ENCODE results near the gene PDGFD.
A peak's percentile ranks its signal among the peaks of the same experiment; 100 is the strongest.

Gene PDGFD

DNA sequence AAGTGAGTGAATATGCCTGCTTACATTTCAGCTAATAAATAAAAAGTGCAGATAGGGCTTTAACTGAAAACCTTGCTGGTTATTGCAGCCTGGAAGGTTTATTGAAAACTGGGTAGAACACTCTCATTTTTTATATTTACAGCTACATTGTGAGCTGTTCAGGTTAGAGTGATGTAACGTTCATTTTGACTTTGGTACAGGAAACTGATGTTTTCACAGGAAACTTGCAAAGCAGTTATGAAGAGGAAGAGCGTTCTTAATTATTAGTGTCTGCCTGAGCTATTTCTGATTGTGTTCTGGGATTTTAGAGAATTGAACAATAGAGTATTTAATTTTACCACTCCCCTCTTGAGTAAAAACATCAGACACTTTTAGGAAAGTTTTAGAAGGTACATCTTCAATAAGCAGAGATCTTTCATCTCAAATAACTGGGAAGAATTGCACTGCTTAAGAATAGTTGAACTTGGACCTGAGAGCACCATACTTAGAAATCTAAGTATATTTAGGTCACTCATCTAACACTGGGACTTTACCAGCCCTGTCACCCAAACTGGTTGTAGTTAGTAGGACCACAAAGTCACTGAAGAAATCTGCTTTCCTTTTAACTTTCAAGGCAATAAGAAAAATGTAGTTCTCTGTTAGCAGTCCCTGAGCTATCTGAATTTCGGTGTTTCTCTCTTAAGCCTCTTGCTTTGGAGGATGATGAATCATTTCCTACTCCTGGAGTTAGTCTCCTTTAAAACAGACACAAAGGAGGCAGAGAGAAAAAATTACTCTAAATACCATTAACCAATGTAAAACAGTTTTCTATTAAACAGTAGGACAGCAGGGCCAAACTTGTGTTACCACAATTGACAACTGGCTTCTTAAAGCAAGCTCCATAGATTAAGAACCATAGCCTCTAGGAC lies 256.1 kb downstream of the PDGFD start:
- Histone ChIP-seq H3K4me1 (ENCODE audit: low read length) (peaks cover 32% of the 10 kb centered on the region), H3K27ac (ENCODE audit: low read length) (no peak overlapping the region), H3K4me2 (ENCODE audit: low read length) (no peak overlapping the region), H3K4me3 (ENCODE audit: low read length) (no peak overlapping the region), H2AFZ (ENCODE audit: low read depth, low read length) (no peak overlapping the region), H3K79me2 (ENCODE audit: low read length) (no peaks in the 10 kb centered on the region), H3K27me3 (ENCODE audit: low read depth, low read length) (0 out of 2 replicates have a peak, but pooled peaks cover 10% of the 10 kb centered on the region), H4K20me1 (ENCODE audit: insufficient read depth, low read length) (no peaks in the 10 kb centered on the region), H3K9ac (ENCODE audit: low read length) (no peak overlapping the region), H3K9me3 (ENCODE audit: insufficient read depth, low read length) (no peaks in the 10 kb centered on the region; the same call in 1 of the 2 replicates), H3K36me3 (replicated peaks; ENCODE audit: low read depth, low read length) (no peaks in the 10 kb centered on the region)
- TF ChIP-seq EZH2phosphoT487 (IDR thresholded peaks at IDR 0.05; ENCODE audit: low read depth), result no peak
- TF ChIP-seq, protein P1, sequence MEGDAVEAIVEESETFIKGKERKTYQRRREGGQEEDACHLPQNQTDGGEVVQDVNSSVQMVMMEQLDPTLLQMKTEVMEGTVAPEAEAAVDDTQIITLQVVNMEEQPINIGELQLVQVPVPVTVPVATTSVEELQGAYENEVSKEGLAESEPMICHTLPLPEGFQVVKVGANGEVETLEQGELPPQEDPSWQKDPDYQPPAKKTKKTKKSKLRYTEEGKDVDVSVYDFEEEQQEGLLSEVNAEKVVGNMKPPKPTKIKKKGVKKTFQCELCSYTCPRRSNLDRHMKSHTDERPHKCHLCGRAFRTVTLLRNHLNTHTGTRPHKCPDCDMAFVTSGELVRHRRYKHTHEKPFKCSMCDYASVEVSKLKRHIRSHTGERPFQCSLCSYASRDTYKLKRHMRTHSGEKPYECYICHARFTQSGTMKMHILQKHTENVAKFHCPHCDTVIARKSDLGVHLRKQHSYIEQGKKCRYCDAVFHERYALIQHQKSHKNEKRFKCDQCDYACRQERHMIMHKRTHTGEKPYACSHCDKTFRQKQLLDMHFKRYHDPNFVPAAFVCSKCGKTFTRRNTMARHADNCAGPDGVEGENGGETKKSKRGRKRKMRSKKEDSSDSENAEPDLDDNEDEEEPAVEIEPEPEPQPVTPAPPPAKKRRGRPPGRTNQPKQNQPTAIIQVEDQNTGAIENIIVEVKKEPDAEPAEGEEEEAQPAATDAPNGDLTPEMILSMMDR (IDR thresholded peaks at IDR 0.05; ENCODE audit: low read depth, low read length), result no peak

DNA sequence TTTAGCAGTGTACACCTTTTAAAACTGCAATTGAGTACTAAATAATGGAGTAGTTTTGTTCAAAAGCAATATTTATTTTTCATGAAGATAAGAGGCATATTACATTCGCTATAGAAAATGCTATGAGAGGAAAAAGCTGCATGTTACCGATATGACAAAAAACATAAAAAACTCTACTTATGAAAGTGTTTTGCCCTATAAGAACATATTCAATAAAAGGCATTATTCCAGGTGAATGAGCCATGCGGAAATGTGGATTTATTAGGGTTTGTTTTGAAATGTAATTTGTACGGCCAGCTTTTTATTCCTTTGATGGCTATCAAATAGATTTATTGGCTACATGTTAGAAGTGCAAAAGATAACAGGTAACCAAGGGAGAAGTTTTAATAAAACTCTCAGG lies 256.8 kb downstream of the PDGFD start:
- H3K4me3 ChIP-seq (ENCODE audit: low read length), result no peak overlapping the region
- H3K4me1 ChIP-seq (ENCODE audit: low read length), result peaks cover 32% of the 10 kb centered on the region
- H3K4me2 ChIP-seq (ENCODE audit: low read length), result no peak overlapping the region
- TF ChIP-seq, protein P1 (IDR thresholded peaks at IDR 0.05; ENCODE audit: low read depth, low read length), result no peak
- TF ChIP-seq EZH2phosphoT487 (IDR thresholded peaks at IDR 0.05; ENCODE audit: low read depth), result no peak
- H3K9ac ChIP-seq (ENCODE audit: low read length), result no peak overlapping the region
- H3K36me3 ChIP-seq (replicated peaks; ENCODE audit: low read depth, low read length), result no peaks in the 10 kb centered on the region
- no peaks in the 10 kb centered on the region for H4K20me1 ChIP-seq (ENCODE audit: insufficient read depth, low read length)
- H3K79me2 ChIP-seq (ENCODE audit: low read length), result no peaks in the 10 kb centered on the region
- no peak overlapping the region for H3K27ac ChIP-seq (ENCODE audit: low read length)
- H3K27me3 ChIP-seq (ENCODE audit: low read depth, low read length), result 0 out of 2 replicates have a peak, but pooled peaks cover 10% of the 10 kb centered on the region
- no peaks in the 10 kb centered on the region; the same call in 1 of the 2 replicates for H3K9me3 ChIP-seq (ENCODE audit: insufficient read depth, low read length)
- no peak overlapping the region for H2AFZ ChIP-seq (ENCODE audit: low read depth, low read length)

DNA sequence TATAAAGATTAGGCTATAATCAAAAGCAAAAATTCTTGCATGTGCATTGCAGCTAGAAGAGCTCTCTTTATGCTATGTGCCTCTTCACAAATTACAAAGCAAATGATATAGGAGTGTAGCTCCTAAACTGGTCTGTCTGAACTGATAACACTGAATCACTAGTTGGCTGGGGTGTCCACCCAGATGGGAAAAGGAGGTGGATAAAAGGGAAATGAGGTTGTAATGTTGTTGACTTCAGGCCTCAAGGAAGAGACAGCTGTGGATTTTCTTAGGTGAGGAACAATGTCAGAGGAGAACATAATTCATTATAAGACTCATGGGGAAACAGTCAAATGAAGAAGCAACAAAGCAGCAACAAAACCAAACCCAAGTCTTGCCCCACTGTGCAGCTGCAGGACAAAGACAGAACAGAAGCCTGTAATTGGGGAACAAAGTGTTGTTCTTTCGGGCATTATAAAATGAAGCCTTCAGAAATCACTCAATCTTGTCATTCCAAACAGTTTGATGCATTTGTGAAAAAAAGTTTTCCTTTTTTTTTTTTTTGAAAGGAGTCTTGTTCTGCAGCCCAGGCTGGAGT lies 257.6 kb downstream of the PDGFD start:
- Histone ChIP-seq H2AFZ (ENCODE audit: low read depth, low read length) (no peak overlapping the region), H3K4me2 (ENCODE audit: low read length) (no peak overlapping the region), H4K20me1 (ENCODE audit: insufficient read depth, low read length) (no peaks in the 10 kb centered on the region), H3K9me3 (ENCODE audit: insufficient read depth, low read length) (no peaks in the 10 kb centered on the region; the same call in 1 of the 2 replicates), H3K36me3 (replicated peaks; ENCODE audit: low read depth, low read length) (no peaks in the 10 kb centered on the region), H3K9ac (ENCODE audit: low read length) (no peak overlapping the region), H3K4me3 (ENCODE audit: low read length) (no peak overlapping the region), H3K27ac (ENCODE audit: low read length) (no peak overlapping the region), H3K27me3 (ENCODE audit: low read depth, low read length) (0 out of 2 replicates have a peak, but pooled peaks cover 10% of the 10 kb centered on the region), H3K4me1 (ENCODE audit: low read length) (peaks cover 32% of the 10 kb centered on the region), H3K79me2 (ENCODE audit: low read length) (no peaks in the 10 kb centered on the region)
- TF ChIP-seq, protein P1 (IDR thresholded peaks at IDR 0.05; ENCODE audit: low read depth, low read length), result no peak
- no peak for TF ChIP-seq EZH2phosphoT487 (IDR thresholded peaks at IDR 0.05; ENCODE audit: low read depth)

DNA sequence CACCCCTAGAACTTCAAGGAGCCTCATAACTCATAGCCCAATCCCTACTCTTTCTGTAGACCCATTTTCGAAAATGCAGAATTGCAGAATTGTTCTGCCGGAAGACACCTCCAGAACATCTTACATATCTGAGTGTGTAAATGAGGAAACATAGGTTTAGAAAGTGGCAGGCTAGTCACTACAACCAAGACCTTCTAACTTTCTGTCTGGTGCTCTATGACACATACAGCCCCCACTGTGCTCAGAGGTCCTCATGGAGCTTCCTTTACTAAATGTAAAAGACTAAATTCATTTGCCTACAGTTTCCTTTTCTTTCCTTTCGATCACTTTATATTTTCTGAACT lies 259.7 kb downstream of the PDGFD start:
- no peaks in the 10 kb centered on the region for H3K79me2 ChIP-seq (ENCODE audit: low read length)
- no peak overlapping the region; the same call in 1 of the 2 replicates for H3K27ac ChIP-seq (ENCODE audit: low read length)
- H3K36me3 ChIP-seq (replicated peaks; ENCODE audit: low read depth, low read length), result no peaks in the 10 kb centered on the region
- H3K27me3 ChIP-seq (ENCODE audit: low read depth, low read length), result 0 out of 2 replicates have a peak, but pooled peaks cover 10% of the 10 kb centered on the region
- no peak overlapping the region for H2AFZ ChIP-seq (ENCODE audit: low read depth, low read length)
- peak overlapping the region; percentile 20; the same call in 1 of the 2 replicates for H3K4me3 ChIP-seq (ENCODE audit: low read length)
- H3K9me3 ChIP-seq (ENCODE audit: insufficient read depth, low read length), result no peaks in the 10 kb centered on the region; the same call in 1 of the 2 replicates
- H3K4me2 ChIP-seq (ENCODE audit: low read length), result peak overlapping the region; percentile 79
- no peaks in the 10 kb centered on the region for H4K20me1 ChIP-seq (ENCODE audit: insufficient read depth, low read length)
- no peak overlapping the region for H3K9ac ChIP-seq (ENCODE audit: low read length)
- H3K4me1 ChIP-seq (ENCODE audit: low read length), result peaks cover 35% of the 10 kb centered on the region
- TF ChIP-seq, protein P1 (IDR thresholded peaks at IDR 0.05; ENCODE audit: low read depth, low read length), result no peak
- TF ChIP-seq EZH2phosphoT487 (IDR thresholded peaks at IDR 0.05; ENCODE audit: low read depth), result no peak

All from OCI-LY3 (cell line).